K562 (cell line): Measurements from ENCODE around the gene CDKN2C. TPM values are rescaled to one million over a fixed set of nuclear protein-coding genes. Genes with fewer than 3 reads are reported as not detected.
A peak's percentile ranks its signal among the peaks of the same experiment; 100 is the strongest.

Experiments used
- CBX1 ChIP-seq: sonication (generic); IDR thresholded peaks from 2 replicates; pipeline ENCODE4 v1.6.1; 2016; ENCODE audit warnings: antibody characterized with exemption, low read depth, mild to moderate bottlenecking
- CREM ChIP-seq: IDR thresholded peaks from 2 replicates; pipeline ENCODE4 v1.6.1; 2014; ENCODE audit warnings: antibody characterized with exemption, low read depth
- CUX1 ChIP-seq: fragments of 200-800 bp; sonication (Bioruptor generic); IDR thresholded peaks from 2 replicates; pipeline ENCODE4 v1.6.1; 2016; ENCODE audit warnings: missing genetic modification characterization, missing compliant biosample characterization
- ETV1 ChIP-seq: fragments of 450-650 bp; conservative IDR thresholded peaks from 2 replicates; pipeline ENCODE4 v1.6.1; 2016; ENCODE audit warnings: missing genetic modification characterization, control low read depth, low read depth, missing compliant biosample characterization
- FOS ChIP-seq: IDR thresholded peaks from 3 replicates; pipeline ENCODE4 v1.6.1; 2011; ENCODE audit not compliant: insufficient read length; ENCODE audit errors: extremely low read depth
- MECOM ChIP-seq: fragments of 250-450 bp; sonication (Bioruptor Pico); IDR thresholded peaks from 2 replicates; pipeline ENCODE4 v1.8.0; 2022; ENCODE audit warnings: inconsistent platforms
- MYBL2 ChIP-seq, 2 experiments: fragments of 450-650 bp in 1 of 2; sonication (generic) in 1 of 2; formaldehyde crosslinking in 1 of 2; IDR thresholded peaks; 2 replicates each; pipeline versions ENCODE4 v1.6.1 to v1.8.1; 2017 to 2022; ENCODE audit warnings: borderline replicate concordance in 1 of 2, inconsistent platforms in 1 of 2, low read depth in 1 of 2, mild to moderate bottlenecking in 1 of 2, missing genetic modification reagents in 1 of 2, moderate library complexity in 1 of 2
- NFYB ChIP-seq: IDR thresholded peaks from 2 replicates; pipeline ENCODE4 v1.6.1; 2011; ENCODE audit warnings: mild to moderate bottlenecking, moderate library complexity; ENCODE audit not compliant: insufficient read length; ENCODE audit errors: extremely low read depth
- NR4A1 ChIP-seq, 2 experiments: fragments of 250-450 bp in 1 of 2; fragments of 450-650 bp in 1 of 2; sonication (Bioruptor Pico) in 1 of 2; IDR thresholded peaks; 2 replicates each; pipeline versions ENCODE4 v1.4.0 to v1.6.1; 2016 to 2020; ENCODE audit warnings: mild to moderate bottlenecking in 2 of 2, missing compliant biosample characterization in 1 of 2, missing genetic modification characterization in 1 of 2, moderate library complexity in 1 of 2
- PTBP1 ChIP-seq: fragments of 200-400 bp; formaldehyde crosslinking; IDR thresholded peaks from 2 replicates; pipeline ENCODE4 v1.6.1; 2017; ENCODE audit warnings: low read depth, low read length
- PTRF ChIP-seq: fragments of 450-650 bp; IDR thresholded peaks from 2 replicates; pipeline ENCODE4 v1.6.1; 2016; ENCODE audit warnings: mild to moderate bottlenecking, missing genetic modification characterization, missing compliant biosample characterization
- SREBF1 ChIP-seq: fragments of 150-350 bp; IDR thresholded peaks from 2 replicates; pipeline ENCODE4 v1.6.1; 2014; ENCODE audit warnings: antibody characterized with exemption, low read depth, low read length, borderline replicate concordance
- U2AF1 ChIP-seq: fragments of 200-400 bp; formaldehyde crosslinking; optimal IDR thresholded peaks from 2 replicates; pipeline ENCODE3; 2017; ENCODE audit warnings: mild to moderate bottlenecking, low read depth, low read length, moderate library complexity
- ZBTB43 ChIP-seq: sonication (generic); formaldehyde crosslinking; IDR thresholded peaks from 2 replicates; pipeline ENCODE4 v1.8.0; 2023; ENCODE audit warnings: mild to moderate bottlenecking, missing genetic modification reagents
- ZC3H11A ChIP-seq: IDR thresholded peaks from 2 replicates; pipeline ENCODE4 v1.6.1; 2012; ENCODE audit warnings: low read depth, low read length, improper control_type of control experiment
- ZNF717 ChIP-seq: fragments of 250-450 bp; sonication (Bioruptor Pico); IDR thresholded peaks from 2 replicates; pipeline ENCODE4 v1.5.0; 2021
- ZNF766 ChIP-seq: fragments of 200-800 bp; sonication (Bioruptor generic); conservative IDR thresholded peaks from 2 replicates; pipeline ENCODE4 v1.6.1; 2016; ENCODE audit warnings: missing genetic modification characterization, missing compliant biosample characterization
- polyA plus RNA-seq, 8 experiments: library from polyadenylated mRNA; depleted of rRNA in 4 of 8; stranded (reverse) in 5 of 8; unstranded in 3 of 8; fragments of >200 nt; fragmentation: Nextera tagmentation in 2 of 8; fragmentation: Illumina TruSeq in 1 of 8; extraction: Ambion mirVana in 2 of 8; extraction: Trizol in 1 of 8; gene quantifications; 2 replicates each; pipeline versions ENCODE4 v1.2.1 to v1.2.3, GENCODE V29; 2011 to 2014; ENCODE audit warnings: inconsistent platforms in 1 of 8, missing spikeins in 1 of 8
- total RNA-seq, 7 experiments: library from RNA; depleted of rRNA in 6 of 7; stranded (reverse); fragments of >200 nt in 6 of 7; fragmentation: Illumina TruSeq in 2 of 7; extraction: Trizol in 2 of 7; gene quantifications; 2 replicates each; pipeline versions ENCODE4 v1.2.1 to v1.2.3, GENCODE V29; 2011 to 2021; ENCODE audit warnings: low replicate concordance in 1 of 7
- TF ChIP-seq, protein P1 (sequence below), 3 experiments: fragments of 200-800 bp in 1 of 3; sonication (Bioruptor generic) in 1 of 3; sonication (generic) in 1 of 3; formaldehyde crosslinking in 1 of 3; IDR thresholded peaks; 2 replicates each; pipeline versions ENCODE4 v1.6.1 to v1.8.0; 2016 to 2022; ENCODE audit warnings: mild to moderate bottlenecking in 2 of 3, missing compliant biosample characterization in 2 of 3, missing genetic modification characterization in 2 of 3, missing genetic modification reagents in 1 of 3
- TF ChIP-seq, protein P2 (sequence below): fragments of 250-450 bp; sonication (Bioruptor Pico); IDR thresholded peaks from 2 replicates; pipeline ENCODE4 v1.8.0; 2021; ENCODE audit warnings: moderate library complexity, mild to moderate bottlenecking, inconsistent platforms

CDKN2C gene
- total and polyA plus RNA-seq, 9 of the 15 experiments (the other 6 are each of a cell fraction or from before 2014, with no cell fraction given), result 11.9 to 74.3 (median 45.9) TPM

DNA sequence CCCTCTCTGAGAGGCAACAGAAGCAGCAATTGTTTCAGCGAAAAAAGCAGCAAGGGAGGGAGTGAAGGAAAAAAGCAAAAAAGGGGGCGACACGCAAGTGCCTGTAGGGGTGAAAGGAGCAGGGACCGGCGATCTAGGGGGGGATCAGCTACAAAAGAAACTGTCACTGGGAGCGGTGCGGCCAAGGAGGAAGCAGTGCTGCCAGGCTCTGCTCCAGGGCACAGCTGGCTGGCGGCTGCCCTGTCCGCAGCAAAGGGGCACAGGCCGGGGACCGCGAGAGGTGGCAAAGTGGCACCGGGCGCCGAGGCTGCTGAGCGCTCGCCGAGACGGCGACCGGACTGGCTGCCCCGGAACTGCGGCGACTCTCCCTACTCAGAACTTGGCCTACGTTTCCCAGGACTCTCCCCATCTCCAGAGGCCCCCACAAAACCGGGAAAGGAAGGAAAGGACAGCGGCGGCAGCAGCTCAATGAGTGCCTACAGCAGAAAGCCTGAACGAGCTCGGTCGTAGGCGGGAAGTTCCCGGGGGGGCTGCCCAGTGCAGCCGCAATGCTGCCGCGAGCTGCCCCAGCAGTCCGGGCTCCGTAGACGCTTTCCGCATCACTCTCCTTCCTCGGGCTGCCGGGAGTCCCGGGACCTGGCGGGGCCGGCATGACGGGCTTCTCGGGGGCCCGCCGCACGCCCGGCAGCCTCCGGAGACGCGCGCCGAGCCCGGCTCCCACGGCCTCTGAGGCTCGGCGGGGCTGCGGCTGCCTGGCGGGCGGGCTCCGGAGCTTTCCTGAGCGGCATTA lies 1.0 kb upstream of the CDKN2C start (continued):
- no peak for TF ChIP-seq CUX1
- no peak for TF ChIP-seq NR4A1 (CRISPR knock-in tag; IDR thresholded peaks at IDR 0.05)
- no peak for TF ChIP-seq NR4A1 (tag; IDR thresholded peaks at IDR 0.05)
- peak; percentile 62; the same call in 1 of the 2 replicates for TF ChIP-seq PTBP1
- no peak for TF ChIP-seq PTRF (tag)
- TF ChIP-seq NFYB, result no peak
- TF ChIP-seq ZNF717 (CRISPR knock-in tag), result no peak
- TF ChIP-seq SREBF1, result no peak
- TF ChIP-seq, protein P1, sequence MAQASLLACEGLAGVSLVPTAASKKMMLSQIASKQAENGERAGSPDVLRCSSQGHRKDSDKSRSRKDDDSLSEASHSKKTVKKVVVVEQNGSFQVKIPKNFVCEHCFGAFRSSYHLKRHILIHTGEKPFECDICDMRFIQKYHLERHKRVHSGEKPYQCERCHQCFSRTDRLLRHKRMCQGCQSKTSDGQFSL (CRISPR knock-in tag; IDR thresholded peaks at IDR 0.05), result peak; percentile 49
- TF ChIP-seq, protein P1 (tag; IDR thresholded peaks at IDR 0.05), result peak in 1 of 2 experiments; percentile 62; a peak in 2 of 4 replicates
- no peak for TF ChIP-seq CBX1
- TF ChIP-seq, protein P2, sequence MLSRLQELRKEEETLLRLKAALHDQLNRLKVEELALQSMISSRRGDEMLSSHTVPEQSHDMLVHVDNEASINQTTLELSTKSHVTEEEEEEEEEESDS, result no peak
- no peak for TF ChIP-seq ZC3H11A
- TF ChIP-seq ETV1, result 0 out of 2 replicates have a peak, but pooled peaks have one; percentile 5
- no peak for TF ChIP-seq MYBL2 (IDR thresholded peaks at IDR 0.05; ENCODE audit: low read depth)
- TF ChIP-seq MYBL2 (CRISPR knock-in tag; IDR thresholded peaks at IDR 0.05; ENCODE audit: borderline replicate concordance), result no peak
- TF ChIP-seq U2AF1, result peak; percentile 18
- no peak for TF ChIP-seq MECOM (CRISPR knock-in tag)
- no peak for TF ChIP-seq ZNF766 (CRISPR knock-in tag)
- no peak for TF ChIP-seq FOS
- no peak for TF ChIP-seq ZBTB43 (CRISPR knock-in tag)
- no peak for TF ChIP-seq CREM
